Measurements from ENCODE around the gene UFC1. TPM values are rescaled to one million over a fixed set of nuclear protein-coding genes. Genes with fewer than 3 reads are reported as not detected.

UFC1 gene
- total RNA-seq, 1 experiment from 2014 or later = 63.7 TPM

- TF ChIP-seq ZNF274 (IDR thresholded peaks at IDR 0.05; ENCODE audit: low read depth, low read length) (no peak), POLR2A (IDR thresholded peaks at IDR 0.05; ENCODE audit: borderline replicate concordance, extremely low read depth, insufficient read depth, insufficient read length) (no peak), ZFX (IDR thresholded peaks at IDR 0.05) (no peak), SIN3A (IDR thresholded peaks at IDR 0.05; ENCODE audit: low read depth) (no peak)
- no peaks in the 10 kb centered on the region for H3K27me3 ChIP-seq (ENCODE audit: insufficient read depth, low read length)
- ATAC-seq = no peak
- H3K27ac ChIP-seq (ENCODE audit: low read depth, low read length) = no peak overlapping the region
- no peaks in the 10 kb centered on the region for H3K9me2 ChIP-seq (ENCODE audit: insufficient read depth)
- peaks cover 29% of the 10 kb centered on the region for H3K79me2 ChIP-seq (ENCODE audit: insufficient read depth, low read length)
- intact Hi-C loops (cut with micrococcal nuclease) = no loop called here
- no TSS peak for BruUV-seq (replicated peaks)
- H3K4me2 ChIP-seq (ENCODE audit: low read length) = no peak overlapping the region
- H3K4me1 ChIP-seq (ENCODE audit: control insufficient read depth in 1 of 2, insufficient read depth in 2 of 2, low read length in 2 of 2) = peaks cover 4 to 20% of the 10 kb centered on the region in 2 experiments; a peak in 3 of 4 replicates
- ChIA-PET RAD21 (ENCODE audit: low non-redundant PET in 1 of 2, low total read pairs in 2 of 2, uncharacterized antibody in 2 of 2, unreplicated experiment in 2 of 2) (no interaction called here), POLR2A (no interaction called here), CTCF (no interaction called here)
- H4K20me1 ChIP-seq (ENCODE audit: insufficient read depth) = no peaks in the 10 kb centered on the region
- no peaks in the 10 kb centered on the region for H3K9me3 ChIP-seq (ENCODE audit: control insufficient read depth in 1 of 2, insufficient read depth in 1 of 2, low read depth in 1 of 2, low read length in 2 of 2)
- H3K4me3 ChIP-seq (replicated peaks in 1 of 2; ENCODE audit: low read depth in 1 of 2, low read length in 2 of 2) = no peak overlapping the region
- no peak overlapping the region for H3K9ac ChIP-seq (ENCODE audit: low read length)
- peaks cover 48 to 59% of the 10 kb centered on the region in 2 experiments for H3K36me3 ChIP-seq (ENCODE audit: control insufficient read depth in 1 of 2, insufficient read depth in 2 of 2, low read length in 2 of 2)
- no peak for DNase-seq (ENCODE audit: low read depth, low spot score)
- no peak overlapping the region for H2AFZ ChIP-seq (ENCODE audit: low read depth, low read length, poor library complexity, severe bottlenecking)
These were observed 53.4 kb downstream of the UFC1 start for GRCh38 chr1:161207173-161207572.

Other genes starting within 250 kb of the UFC1 start
- gene ITLN2, start 199.2 kb upstream of the UFC1 start, total RNA-seq (2021; ENCODE audit: unreplicated experiment) = 0.20 TPM
- gene F11R, start 132.8 kb upstream of the UFC1 start, total RNA-seq (2021; ENCODE audit: unreplicated experiment) = 86.7 TPM
- 116 TPM for gene TSTD1, start 115.0 kb upstream of the UFC1 start, total RNA-seq (2021; ENCODE audit: unreplicated experiment)
- gene USF1, start 108.0 kb upstream of the UFC1 start, total RNA-seq (2021; ENCODE audit: unreplicated experiment) = 48.0 TPM
- 0.39 TPM for gene ARHGAP30, start 84.1 kb upstream of the UFC1 start, total RNA-seq (2021; ENCODE audit: unreplicated experiment)
- 3.3 TPM for gene NECTIN4, start 64.4 kb upstream of the UFC1 start, total RNA-seq (2021; ENCODE audit: unreplicated experiment)
- 1.4 TPM for gene KLHDC9, start 55.6 kb upstream of the UFC1 start, total RNA-seq (2021; ENCODE audit: unreplicated experiment)
- 179 TPM for gene PFDN2, start 35.9 kb upstream of the UFC1 start, total RNA-seq (2021; ENCODE audit: unreplicated experiment)
- gene NIT1, start 35.9 kb upstream of the UFC1 start, total RNA-seq (2021; ENCODE audit: unreplicated experiment) = 65.9 TPM
- 32.8 TPM for gene DEDD, start 21.3 kb upstream of the UFC1 start, total RNA-seq (2021; ENCODE audit: unreplicated experiment)
- 22.1 TPM for gene USP21, start 5.5 kb downstream of the UFC1 start, total RNA-seq (2021; ENCODE audit: unreplicated experiment)
- 24.2 TPM for gene PPOX, start 12.4 kb downstream of the UFC1 start, total RNA-seq (2021; ENCODE audit: unreplicated experiment)
- gene B4GALT3, start 23.5 kb downstream of the UFC1 start, total RNA-seq (2021; ENCODE audit: unreplicated experiment) = 53.7 TPM
- gene ADAMTS4, start 45.1 kb downstream of the UFC1 start, total RNA-seq (2021; ENCODE audit: unreplicated experiment) = not detected
- gene NDUFS2, start 48.4 kb downstream of the UFC1 start, total RNA-seq (2021; ENCODE audit: unreplicated experiment) = 82.7 TPM
- gene FCER1G, start 61.3 kb downstream of the UFC1 start, total RNA-seq (2021; ENCODE audit: unreplicated experiment) = 0.86 TPM
- not detected for gene APOA2, start 69.7 kb downstream of the UFC1 start, total RNA-seq (2021; ENCODE audit: unreplicated experiment)
- 9.8 TPM for gene TOMM40L, start 72.1 kb downstream of the UFC1 start, total RNA-seq (2021; ENCODE audit: unreplicated experiment)
- not detected for gene NR1I3, start 84.2 kb downstream of the UFC1 start, total RNA-seq (2021; ENCODE audit: unreplicated experiment)
- gene PCP4L1, start 104.8 kb downstream of the UFC1 start, total RNA-seq (2021; ENCODE audit: unreplicated experiment) = not detected
- 3.6 TPM for gene MPZ, start 156.0 kb downstream of the UFC1 start, total RNA-seq (2021; ENCODE audit: unreplicated experiment)
- gene SDHC, start 160.4 kb downstream of the UFC1 start, total RNA-seq (2021; ENCODE audit: unreplicated experiment) = 192 TPM
- gene CFAP126, start 213.9 kb downstream of the UFC1 start, total RNA-seq (2021; ENCODE audit: unreplicated experiment) = not detected